ENCODE results near the gene PRDM16. TPM values are rescaled to one million over a fixed set of nuclear protein-coding genes. Genes with fewer than 3 reads are reported as not detected.

The PRDM16 gene
- total RNA-seq, 1 donor from 2014 or later, result 5.6 TPM

GRCh38 chr1:3453891-3454810, 385.1 kb downstream of the PRDM16 start, which contains the start of gene ARHGEF16:
TSS of gene ARHGEF16 (plus strand) at chr1:3454665. CDS start at chr1:3463085, 8,420 bp downstream.
- H3K36me3 ChIP-seq (ENCODE audit: control insufficient read depth, insufficient read depth, low read length), result no peaks in the 10 kb centered on the region
- no peak for DNase-seq (ENCODE audit: low read depth)
- H3K4me3 ChIP-seq (ENCODE audit: low read depth, low read length), result peak within 1 kb of the TSS; percentile 60
- TF ChIP-seq, protein P1, sequence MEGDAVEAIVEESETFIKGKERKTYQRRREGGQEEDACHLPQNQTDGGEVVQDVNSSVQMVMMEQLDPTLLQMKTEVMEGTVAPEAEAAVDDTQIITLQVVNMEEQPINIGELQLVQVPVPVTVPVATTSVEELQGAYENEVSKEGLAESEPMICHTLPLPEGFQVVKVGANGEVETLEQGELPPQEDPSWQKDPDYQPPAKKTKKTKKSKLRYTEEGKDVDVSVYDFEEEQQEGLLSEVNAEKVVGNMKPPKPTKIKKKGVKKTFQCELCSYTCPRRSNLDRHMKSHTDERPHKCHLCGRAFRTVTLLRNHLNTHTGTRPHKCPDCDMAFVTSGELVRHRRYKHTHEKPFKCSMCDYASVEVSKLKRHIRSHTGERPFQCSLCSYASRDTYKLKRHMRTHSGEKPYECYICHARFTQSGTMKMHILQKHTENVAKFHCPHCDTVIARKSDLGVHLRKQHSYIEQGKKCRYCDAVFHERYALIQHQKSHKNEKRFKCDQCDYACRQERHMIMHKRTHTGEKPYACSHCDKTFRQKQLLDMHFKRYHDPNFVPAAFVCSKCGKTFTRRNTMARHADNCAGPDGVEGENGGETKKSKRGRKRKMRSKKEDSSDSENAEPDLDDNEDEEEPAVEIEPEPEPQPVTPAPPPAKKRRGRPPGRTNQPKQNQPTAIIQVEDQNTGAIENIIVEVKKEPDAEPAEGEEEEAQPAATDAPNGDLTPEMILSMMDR (IDR thresholded peaks at IDR 0.05; ENCODE audit: insufficient read depth, low read length, poor library complexity, severe bottlenecking), result peak; percentile 31
- H3K27me3 ChIP-seq (ENCODE audit: control insufficient read depth, insufficient read depth, low read length), result peaks cover 8% of the 10 kb centered on the region

DNA sequence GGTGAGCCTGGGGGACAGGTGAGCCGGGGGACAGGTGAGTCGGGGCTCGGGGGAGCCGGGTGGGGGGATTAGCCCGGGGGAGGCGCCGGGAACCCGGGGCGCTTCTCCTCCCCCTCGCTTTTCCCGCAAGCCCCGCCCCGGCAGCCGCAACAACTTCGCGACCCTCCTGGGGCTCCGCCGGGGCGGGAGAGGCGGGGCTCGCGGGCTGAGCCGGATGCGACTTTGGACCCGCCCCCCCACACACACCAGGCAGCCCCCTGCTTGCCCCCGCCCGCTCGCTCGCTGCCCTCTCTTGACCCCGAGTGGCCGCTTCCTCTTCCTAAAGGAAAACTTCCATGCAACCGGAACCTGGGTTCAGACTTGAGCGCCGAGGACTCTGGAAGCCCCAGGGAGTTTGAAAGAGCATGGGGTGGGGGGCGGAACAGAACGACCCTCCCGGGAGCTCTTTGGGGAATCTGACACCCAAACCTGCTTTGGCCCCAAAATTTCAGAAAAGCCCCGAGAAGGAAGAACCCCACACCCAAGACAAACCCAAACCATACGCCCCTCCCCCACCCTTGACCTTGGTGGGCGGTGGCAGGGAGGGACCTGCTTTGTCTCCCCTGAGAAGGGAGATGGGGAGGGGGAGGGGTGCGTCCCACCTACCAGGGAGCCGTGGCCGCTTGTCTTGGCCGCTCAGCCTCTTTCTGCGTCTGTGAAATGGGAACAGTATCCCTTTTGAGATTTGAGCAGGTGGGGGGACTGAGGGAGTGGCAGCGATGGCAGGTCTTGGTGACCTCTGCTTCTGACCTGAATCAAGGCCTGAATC, 386.0 kb downstream of the PRDM16 start:
- no peaks in the 10 kb centered on the region for H3K36me3 ChIP-seq (ENCODE audit: control insufficient read depth, insufficient read depth, low read length)
- H3K27me3 ChIP-seq (ENCODE audit: control insufficient read depth, insufficient read depth, low read length), result peaks cover 7% of the 10 kb centered on the region
- no peak for DNase-seq (ENCODE audit: low read depth)
- H3K4me3 ChIP-seq (ENCODE audit: low read depth, low read length), result peak overlapping the region; percentile 60
- TF ChIP-seq, protein P1 (IDR thresholded peaks at IDR 0.05; ENCODE audit: insufficient read depth, low read length, poor library complexity, severe bottlenecking), result no peak

GRCh38 chr1:3455670-3456448, 386.9 kb downstream of the PRDM16 start:
- no peaks in the 10 kb centered on the region for H3K36me3 ChIP-seq (ENCODE audit: control insufficient read depth, insufficient read depth, low read length)
- no peak for DNase-seq (ENCODE audit: low read depth)
- H3K4me3 ChIP-seq (ENCODE audit: low read depth, low read length), result no peak overlapping the region
- peaks cover 6% of the 10 kb centered on the region for H3K27me3 ChIP-seq (ENCODE audit: control insufficient read depth, insufficient read depth, low read length)
- TF ChIP-seq, protein P1 (IDR thresholded peaks at IDR 0.05; ENCODE audit: insufficient read depth, low read length, poor library complexity, severe bottlenecking), result no peak

- Histone ChIP-seq H3K4me3 (ENCODE audit: low read depth, low read length) (no peak overlapping the region), H3K27me3 (ENCODE audit: control insufficient read depth, insufficient read depth, low read length) (peaks cover 3% of the 10 kb centered on the region), H3K36me3 (ENCODE audit: control insufficient read depth, insufficient read depth, low read length) (no peaks in the 10 kb centered on the region)
- TF ChIP-seq, protein P1 (IDR thresholded peaks at IDR 0.05; ENCODE audit: insufficient read depth, low read length, poor library complexity, severe bottlenecking), result no peak
- no peak for DNase-seq (ENCODE audit: low read depth)
Observed at GRCh38 chr1:3456449-3456963, 387.5 kb downstream of the PRDM16 start.

All from kidney epithelial cell (primary cell).